ENCODE data around the gene ASPRV1.

Gene ASPRV1

DNA sequence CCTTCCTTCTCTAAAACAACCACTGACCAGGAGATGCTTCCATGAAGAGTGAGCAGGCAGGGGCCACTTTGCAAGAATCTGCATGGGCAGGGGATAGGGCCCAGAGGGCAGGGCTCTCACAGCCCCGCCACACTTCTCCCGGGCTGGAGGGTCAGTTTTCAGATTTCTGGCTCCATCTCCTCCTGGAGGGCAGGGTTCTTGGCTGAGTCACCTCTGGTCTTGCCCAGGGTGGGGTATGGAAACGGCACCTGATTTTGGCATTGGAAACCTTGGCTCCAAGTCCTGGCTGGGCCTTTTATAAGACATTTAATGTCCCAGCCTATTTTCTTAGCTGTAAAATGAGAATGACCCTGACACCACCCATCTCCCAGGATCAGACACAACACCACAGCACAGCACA is 27.6 kb upstream of the ASPRV1 start:
- DNase-seq (ENCODE audit: low read depth in 2 of 2): no peak

DNA sequence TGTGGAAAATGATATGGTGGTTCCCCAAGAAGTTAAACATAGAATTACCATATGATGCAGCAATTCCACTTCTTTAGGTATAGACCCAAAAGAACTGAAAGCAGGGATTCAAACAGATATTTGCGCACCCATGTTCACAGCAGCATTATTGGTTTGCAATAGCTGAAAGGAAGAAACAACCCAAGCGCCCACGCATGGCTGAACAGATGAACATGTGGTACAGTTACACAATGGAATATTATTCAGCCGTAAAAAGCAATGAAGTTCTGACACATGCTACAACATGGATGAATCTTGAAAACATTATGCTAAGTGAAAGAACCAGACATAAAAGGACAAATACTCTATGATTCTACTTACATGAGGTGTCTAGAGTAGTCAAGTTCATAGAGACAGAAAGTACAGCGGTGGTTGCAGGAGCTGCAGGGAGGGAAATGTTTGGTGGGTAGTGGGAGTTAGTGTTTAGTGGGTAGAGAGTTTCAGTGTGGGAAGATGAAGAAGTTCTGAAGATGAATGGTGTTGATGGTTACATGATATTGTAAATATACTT is 26.7 kb upstream of the ASPRV1 start:
- DNase-seq (ENCODE audit: low read depth in 2 of 2): no peak

DNA sequence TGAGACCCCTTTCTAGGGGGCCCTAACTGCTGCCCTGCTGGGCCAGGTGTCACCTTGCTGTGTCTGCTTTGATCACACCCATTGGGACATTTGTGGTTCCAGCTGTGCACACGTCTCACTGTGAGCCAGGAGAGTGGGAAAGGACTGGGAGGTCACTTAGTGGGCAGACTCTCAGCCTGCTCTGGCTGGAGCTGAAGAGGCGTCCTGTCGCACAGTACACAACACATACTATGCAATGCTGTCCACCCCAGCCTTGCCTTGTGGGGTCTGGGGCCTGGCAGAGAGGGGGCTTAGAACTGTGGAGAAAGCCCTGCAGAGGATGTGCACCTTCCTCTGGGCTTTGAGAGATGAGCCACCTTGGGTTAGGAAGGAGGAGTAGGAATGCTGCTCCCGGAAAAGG is 25.3 kb upstream of the ASPRV1 start:
- no peak for DNase-seq (ENCODE audit: low read depth in 2 of 2)

DNA sequence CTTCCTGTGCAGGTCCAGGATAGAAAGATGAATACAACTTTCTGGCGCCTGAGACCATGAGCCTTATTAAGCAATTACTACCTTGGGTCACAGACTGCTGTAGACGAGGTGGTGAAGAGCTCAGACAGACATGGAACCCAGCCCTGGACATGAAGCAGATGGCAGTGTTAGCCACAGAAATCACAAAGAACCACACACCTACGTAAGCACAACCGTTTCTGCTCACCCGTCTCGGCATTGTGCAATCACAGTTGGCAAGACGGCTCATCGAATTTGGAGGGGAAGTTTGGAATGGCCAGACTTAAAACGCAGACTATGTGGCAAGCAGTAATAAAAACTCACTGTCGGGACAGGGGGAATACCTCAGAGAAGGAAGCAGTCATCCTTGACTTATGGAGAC is 24.3 kb upstream of the ASPRV1 start:
- no peak for DNase-seq (ENCODE audit: low read depth in 2 of 2)

DNA sequence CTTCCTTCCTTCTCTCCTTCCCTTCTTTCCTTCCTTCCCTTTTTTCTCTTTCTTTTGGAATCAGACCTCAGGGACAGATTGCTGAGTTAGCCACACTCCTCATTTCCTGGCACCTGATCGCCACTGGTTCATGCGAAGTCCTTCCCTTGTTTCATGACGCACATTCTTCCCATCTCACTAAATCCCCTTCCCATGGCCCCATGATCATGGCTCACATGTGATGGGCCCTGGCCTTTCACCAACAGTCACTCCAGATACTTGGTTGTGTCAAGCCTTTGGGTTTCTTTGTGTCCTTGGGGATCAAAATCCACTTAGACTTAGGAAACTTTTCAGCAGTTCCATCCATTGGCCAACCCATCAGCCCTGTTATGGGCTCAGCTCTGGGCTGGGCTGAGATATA is 23.8 kb upstream of the ASPRV1 start:
- no peak for DNase-seq (ENCODE audit: low read depth in 2 of 2)

DNA sequence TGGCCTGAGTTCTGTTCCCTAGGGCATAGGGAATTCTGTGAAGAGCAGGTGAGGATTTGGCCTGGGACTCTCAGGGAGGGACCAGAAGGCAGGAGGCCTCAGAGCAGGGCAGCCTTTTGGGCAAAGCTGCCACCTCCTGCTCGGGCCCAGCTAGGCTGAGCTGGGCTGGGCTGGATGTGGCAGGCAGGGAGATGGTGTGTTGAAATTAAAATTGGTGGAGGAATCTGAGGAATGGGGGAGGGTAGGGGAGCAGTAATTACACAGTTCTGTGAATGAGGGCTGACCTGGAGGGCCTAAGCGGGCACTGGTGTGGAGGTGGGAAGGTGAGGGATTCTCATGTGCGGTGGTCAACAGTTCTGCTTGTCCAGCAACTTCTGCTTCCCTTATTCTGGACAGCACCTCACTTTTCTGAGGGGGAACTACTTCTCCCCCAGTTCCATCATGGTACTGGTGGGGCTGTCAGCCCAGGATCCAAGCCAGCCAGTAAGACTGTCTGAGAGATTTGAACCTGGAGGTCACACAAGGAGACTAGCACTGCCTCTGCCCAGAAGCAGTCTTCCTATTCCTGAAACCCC is 22.0 kb upstream of the ASPRV1 start:
- DNase-seq (ENCODE audit: low read depth in 2 of 2): no peak

DNA sequence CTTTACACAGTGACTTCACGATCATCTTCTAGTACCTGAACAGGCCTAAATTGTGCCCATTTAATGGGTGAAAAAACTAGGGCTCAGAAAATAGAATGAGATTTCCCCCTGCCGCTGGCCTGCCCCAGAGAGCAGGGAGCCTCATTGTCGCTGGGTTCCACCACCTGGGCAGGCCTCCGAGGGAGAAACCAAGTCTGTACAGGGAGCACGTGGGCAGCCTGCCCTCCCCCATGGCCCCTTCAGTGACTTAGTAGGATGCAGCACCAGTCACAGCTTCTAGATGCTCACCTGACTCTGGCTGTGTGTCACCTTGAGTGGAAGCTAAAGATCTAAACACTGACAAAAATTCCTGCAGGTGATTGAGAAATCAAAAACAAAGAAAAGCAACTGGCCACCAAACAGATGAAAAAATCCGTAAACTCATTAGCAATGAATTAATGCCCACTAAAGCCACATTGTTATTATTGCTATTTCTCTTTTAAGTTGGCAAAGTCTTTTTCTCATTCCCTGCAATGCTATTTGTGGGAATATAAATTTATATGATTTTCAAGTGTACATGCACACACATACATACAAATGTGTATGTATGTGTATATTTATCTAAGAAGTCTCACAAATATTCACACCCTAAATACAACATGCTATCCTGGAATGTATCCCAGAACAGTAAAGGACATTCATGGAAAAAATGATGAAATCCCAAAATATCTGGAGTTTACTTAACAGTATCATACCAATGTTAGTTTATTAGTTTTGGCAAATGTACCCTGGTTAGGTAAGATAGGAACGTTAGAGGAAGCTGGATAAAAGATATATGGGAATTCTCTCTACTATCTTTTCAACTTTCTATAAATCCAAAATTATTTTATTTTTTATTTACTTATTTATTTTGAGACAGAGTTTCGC is 18.7 kb upstream of the ASPRV1 start:
- no peak for DNase-seq (ENCODE audit: low read depth in 2 of 2)

DNA sequence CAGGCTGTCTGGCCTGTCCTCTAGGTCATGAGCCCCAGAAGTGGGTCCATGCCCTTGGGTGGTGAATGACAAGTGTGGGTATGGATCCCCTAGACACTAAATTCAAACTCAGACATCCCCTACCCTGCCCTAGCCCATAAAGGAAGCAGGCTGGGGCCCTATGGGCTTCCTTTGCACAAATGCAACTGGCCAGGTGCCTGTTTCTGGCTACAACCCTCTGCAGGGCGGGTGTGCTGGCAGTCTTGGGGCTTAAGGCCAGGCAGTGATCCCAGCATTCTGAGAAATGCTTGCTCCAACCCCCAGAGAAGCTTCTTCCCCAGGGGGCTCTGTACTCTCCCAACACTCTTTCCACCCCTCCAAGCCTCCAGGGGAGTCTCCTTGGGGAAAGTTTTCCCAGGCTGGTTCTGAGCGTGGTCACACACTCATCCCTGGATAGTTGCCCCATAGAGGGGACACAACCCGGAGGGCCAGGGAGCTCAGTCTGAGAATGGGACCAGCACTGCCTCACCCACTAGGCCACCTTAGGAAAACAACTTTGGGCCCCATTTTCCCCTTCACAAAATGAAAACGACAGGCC is 16.6 kb upstream of the ASPRV1 start:
- DNase-seq (ENCODE audit: low read depth in 2 of 2): no peak

DNA sequence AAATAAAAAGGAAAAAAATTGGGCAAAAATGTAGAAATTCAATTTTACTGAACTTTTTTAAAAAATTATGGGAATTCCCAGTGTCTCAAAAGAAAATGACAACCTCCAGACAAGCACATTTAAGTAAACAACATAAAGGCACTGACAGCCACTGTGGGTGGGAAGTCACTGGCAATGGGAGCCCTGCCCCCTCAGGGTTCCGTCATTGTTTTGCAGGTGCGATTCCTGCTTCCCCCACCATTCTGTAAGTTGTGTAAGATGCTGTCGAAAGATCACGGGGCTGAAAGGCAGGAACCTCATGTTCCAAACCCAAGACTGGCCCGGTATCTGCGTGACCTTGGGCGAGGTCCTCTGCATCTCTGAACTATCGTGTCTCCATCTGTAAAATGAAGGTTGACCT is 15.8 kb upstream of the ASPRV1 start:
- DNase-seq (ENCODE audit: low read depth in 2 of 2): no peak

DNA sequence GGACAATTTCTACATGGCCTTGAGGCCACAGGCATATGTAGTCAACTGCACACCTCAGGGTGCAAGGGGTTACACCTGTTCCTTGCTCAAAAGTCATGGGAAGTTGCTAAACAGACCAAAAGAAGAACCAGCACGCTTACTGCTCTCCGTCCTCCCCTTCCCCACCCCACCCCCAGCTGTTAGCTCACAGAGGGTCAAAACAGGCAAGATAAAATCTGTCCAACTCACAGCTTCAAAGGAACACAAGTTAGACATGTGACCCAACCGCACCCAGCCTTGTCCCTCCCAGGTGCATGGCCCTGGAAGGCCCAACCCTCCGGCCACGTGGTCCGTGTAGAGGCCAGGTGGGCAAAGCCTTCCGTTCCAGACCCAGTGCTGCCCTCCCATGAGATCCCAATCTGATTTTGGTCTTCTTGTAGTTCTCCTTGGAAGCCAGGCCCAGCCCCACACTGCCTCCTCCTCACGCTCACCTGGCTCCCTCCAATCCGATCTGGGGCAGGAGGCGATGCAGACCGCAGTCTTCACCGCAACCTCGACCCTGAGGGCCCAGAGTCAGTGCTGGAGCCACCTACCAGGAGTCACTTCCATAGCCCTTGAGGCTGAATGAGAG is 14.5 kb upstream of the ASPRV1 start:
- no peak for DNase-seq (ENCODE audit: low read depth in 2 of 2)

DNA sequence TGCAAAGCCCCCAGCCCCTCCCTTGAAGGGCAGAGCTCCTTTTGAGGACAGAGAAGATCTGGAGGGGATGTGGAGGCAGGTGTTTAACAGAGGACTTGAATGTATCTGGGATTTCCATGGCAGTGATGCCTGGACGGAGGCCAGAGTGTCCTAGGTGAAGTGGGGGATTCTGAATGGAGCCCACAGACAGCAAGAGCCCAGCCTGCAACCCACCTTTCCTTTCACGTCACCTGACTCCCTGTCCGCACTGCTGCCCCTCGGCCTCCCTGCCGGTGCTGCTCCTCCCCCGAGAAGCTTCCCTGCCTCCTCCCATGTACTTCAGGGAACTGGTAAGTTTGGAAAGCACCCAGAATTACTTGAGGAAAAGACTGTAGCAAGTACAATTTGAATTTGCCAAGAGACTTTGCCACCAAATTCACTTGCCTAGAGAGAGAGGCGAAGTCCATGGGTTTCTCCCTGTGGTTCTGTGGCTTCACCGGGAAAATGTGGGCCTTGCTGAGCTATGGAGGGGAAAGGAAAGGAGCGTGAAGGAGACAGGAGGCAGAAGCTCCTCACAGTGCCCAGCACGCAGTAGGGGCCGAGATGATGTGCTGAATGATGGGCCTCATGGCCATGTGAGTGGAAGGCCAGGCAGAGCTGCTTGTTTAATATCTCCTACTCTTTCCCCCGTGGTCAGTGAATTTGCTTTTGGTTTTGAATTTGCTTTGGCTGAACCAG is 13.9 kb upstream of the ASPRV1 start:
- no peak for DNase-seq (ENCODE audit: low read depth in 2 of 2)

DNA sequence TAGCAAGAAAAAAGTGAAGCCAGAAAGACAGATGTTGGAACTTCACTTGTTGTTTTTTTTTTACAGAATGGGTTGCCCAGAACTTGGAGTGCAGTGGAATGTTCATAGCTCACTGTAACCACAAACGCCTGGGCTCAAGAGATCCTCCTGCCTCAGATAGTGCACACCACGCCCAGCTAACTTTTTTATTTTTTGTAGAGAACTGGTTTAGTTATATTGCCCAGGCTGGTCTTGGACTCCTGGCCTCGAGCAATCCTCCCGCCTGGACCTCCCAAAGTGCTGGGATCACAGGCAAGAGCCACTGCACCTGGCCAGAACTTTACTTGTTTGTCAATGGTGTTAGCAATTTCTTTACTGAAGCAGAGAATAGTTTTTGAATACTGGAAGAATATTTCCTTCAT is 11.9 kb upstream of the ASPRV1 start:
- DNase-seq (ENCODE audit: low read depth in 2 of 2): no peak

DNA sequence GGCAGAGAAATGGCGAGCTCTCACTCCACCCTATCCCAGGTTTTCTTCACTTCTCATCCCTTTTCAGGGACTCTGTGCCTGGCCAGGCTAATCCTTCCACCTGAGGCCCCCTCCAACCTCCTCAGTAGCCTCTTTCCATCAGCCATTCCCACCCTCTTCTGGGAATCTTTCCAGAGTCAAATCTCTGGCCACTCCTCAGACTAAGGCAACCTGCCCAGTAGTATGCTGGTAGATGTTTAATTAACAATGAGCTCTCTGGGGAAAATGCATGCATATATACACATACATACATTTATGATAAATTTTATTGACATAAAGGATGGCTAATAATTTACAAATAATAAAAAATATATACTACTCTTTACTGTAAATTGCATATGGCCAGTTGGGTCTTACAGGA is 11.4 kb upstream of the ASPRV1 start:
- DNase-seq (ENCODE audit: low read depth in 2 of 2): no peak

DNA sequence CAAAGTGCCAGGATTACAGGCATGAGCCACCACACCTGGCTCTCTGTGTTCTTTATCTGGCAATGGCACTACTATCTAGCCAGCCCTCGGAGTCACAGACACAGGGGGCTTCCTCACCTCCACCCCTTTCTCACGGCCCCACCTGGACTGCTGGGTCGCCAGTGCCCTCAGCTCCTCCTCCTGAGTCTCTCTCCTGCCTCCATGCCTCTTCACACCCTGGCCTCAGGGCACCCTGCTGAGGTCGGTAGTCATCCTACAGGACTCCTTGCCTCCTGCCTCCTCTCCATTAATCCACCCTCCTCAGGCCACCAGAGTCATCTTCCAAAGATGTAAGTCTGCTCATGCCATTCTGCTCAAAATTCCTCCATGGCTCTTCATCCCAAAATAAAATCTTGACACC is 8.6 kb upstream of the ASPRV1 start:
- no peak for DNase-seq (ENCODE audit: low read depth in 2 of 2)

DNA sequence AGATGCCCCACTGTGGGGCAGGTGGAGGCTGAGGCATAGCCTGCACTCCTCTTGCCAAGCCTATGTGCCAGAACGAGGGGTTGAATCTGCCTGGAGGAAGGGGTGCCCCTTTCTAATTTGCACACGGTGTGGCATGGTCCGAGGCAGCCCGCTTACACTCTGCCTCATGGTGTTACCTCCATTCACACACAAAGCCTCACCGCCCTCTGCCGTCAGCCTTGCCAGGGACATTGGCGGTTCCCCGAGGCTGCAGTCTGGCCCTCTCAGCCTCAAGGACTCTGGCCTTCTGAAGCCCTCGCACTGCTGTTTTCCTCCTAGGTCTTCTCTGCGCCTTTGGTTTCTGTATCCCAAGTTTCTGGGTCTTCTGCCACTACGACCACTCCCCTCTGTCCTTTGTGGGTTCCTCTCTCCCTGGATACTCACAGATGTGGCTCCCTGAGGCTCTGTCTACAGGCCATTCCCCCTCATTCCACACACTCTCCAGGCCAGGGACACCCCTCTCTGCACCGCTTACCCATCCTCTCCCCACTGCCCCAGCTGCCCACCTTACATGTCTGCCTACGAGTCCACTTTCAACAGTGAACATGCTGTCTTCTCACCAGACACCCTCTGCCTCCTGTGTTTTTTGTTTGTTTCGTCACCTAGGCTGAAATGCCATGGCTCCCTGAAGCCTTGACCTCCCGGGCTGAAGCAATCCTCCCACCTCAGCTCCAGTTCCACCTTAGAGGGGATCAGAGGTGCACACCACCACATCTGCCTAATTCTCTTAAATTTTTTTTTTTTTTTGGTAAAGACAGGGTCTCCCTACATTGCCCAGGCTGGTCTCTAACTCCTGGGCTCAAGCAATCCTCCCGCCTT is 7.9 kb upstream of the ASPRV1 start:
- DNase-seq (ENCODE audit: low read depth in 2 of 2): no peak

DNA sequence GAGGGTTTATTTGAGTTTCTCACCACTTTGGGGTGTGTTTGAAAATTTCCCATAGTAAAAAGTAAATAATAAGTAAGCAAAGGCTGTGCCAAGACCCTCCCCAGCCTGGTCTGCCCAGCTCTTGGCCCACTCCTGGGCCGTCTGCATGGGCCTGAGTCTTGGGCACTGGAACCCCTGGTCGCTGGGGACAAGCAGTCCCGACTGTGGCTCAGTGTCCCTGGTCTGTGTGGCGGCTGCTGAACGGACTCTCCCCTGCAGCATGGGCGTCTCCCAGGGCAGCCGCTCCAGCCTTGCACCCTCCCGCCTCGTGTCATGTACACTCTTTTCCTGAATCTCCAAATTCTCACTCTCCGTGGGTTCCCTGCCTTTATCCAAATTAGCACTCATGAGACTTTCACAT is 7.2 kb upstream of the ASPRV1 start:
- DNase-seq (ENCODE audit: low read depth in 2 of 2): no peak

DNA sequence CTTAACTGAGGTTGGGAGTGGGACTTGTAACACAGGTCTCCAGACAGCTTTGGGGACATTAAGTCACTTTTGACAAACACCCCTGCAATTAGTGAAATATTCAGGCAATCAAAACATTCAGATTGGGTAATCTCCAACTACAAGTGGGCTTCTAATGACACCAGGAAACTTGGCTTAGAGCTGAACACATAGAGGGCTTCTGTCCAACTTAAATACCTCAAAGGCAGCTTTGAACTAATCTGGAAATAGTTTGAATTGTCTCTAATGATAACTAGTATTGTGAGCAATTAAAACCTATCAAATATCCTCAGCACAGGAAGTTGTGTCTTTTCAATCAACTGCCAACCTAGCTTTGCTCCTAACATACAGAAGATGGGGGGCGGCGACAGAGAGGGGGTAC is 5.1 kb upstream of the ASPRV1 start:
- DNase-seq (ENCODE audit: low read depth in 2 of 2): no peak

DNA sequence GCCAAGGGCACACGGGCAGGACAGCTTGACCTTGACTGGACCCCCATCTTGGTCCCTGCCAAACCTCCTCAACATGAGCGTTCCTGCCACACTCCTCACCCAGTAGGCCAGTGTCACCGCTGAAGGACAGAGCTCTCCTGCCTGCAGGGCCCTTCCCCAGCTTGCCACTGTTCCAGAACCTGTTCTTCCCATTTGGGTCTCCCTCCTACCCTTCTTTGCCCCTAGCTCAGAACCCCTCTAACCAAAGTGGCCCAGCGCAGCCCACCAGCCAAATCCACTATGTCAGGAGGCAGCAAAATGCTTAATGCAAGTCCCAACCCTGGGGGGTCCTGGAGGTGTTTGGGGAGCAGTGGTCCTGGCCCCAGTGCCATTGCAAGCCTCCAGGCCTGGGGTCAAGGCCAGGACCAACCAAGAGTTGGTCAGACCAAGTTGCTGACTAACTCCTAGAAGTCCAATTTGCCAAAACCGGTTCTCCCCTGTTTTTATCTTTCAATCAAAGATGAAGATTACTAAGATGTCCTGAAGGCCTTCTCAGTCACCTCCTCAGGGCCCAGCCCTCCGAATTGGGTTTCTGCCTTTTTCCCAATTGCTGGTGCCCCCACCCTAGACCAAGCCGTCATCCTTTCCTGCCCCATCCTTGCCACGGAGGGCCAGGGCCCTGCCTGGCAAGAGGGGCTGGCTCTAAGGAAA is 4.5 kb upstream of the ASPRV1 start:
- no peak for DNase-seq (ENCODE audit: low read depth in 2 of 2)

DNA sequence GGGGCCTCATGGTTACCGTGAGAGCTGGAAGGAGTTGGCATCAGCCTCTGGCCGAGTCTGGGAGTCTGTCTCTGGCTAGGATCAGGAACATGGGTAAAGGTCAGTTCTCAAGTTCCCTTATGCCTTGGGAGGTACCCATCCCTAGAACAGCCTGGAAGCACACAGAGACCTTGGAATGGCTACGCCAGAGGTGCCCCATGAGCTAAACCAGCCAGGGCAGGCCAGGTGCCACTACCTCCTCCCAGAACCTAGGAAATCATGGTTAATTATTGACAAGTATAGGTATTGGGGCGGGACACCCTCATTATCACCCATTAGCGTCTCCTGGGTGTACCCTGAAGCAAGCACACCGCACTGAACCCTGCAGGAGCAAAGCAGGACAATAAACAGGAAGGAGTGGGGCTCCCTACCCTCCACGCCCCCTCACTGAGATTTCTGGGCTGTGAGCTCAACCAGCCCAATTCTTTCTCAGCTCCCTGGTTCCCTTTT is 3.0 kb upstream of the ASPRV1 start:
- no peak for DNase-seq (ENCODE audit: low read depth in 2 of 2)
